Epithelial cell of alveolus of lung (primary cell): ENCODE data around the gene HPD. TPM values are rescaled to one million over a fixed set of nuclear protein-coding genes. Genes with fewer than 3 reads are reported as not detected.

ENCODE experiments used
- total RNA-seq: library from RNA; depleted of rRNA; stranded (reverse); fragments of >200 nt; gene quantifications from 2 replicates; pipeline ENCODE4 v1.2.1, GENCODE V29; 2015

Gene HPD
- total RNA-seq, result 0.52 and 1.5 TPM in 2 replicates

GRCh38 chr12:121858662-121859572 is at the start of gene HPD:
Gene HPD, minus strand, starts transcription at chr12:121858859. Its CDS starts 36 bp downstream, at chr12:121858823.

GRCh38 chr12:121888478-121889273 is 30.0 kb upstream of the HPD start, which contains the start of gene PSMD9:
Gene PSMD9, plus strand, starts transcription at chr12:121888790. Its CDS starts 67 bp downstream, at chr12:121888857.

GRCh38 chr12:121803861-121804416 is 54.7 kb downstream of the HPD start, which contains the start of gene SETD1B:
Gene SETD1B, plus strand, starts transcription at chr12:121804009. Its CDS starts 729 bp downstream, at chr12:121804738.

GRCh38 chr12:121793440-121793837 is 65.2 kb downstream of the HPD start, which contains the start of gene RHOF:
Gene RHOF, minus strand, starts transcription at chr12:121793688. Its CDS starts 55 bp downstream, at chr12:121793633.

Other genes with a start within 250 kb of the HPD start
- 7.7 and 11.4 TPM in 2 replicates for gene ORAI1, start 232.3 kb downstream of the HPD start, total RNA-seq
- under 0.01 and 1.6 TPM in 2 replicates for gene MORN3, start 189.2 kb downstream of the HPD start, total RNA-seq
- gene TMEM120B, start 146.1 kb downstream of the HPD start, total RNA-seq, result 10.7 and 12.7 TPM in 2 replicates
- gene RHOF, start 65.2 kb downstream of the HPD start, total RNA-seq, result 22.0 and 23.4 TPM in 2 replicates
- gene SETD1B, start 54.9 kb downstream of the HPD start, total RNA-seq, result 3.9 and 9.8 TPM in 2 replicates
- gene PSMD9, start 29.9 kb upstream of the HPD start, total RNA-seq, result 62.1 and 76.0 TPM in 2 replicates
- gene CFAP251, start 59.7 kb upstream of the HPD start, total RNA-seq, result 0.72 and 2.3 TPM in 2 replicates
- gene BCL7A, start 163.0 kb upstream of the HPD start, total RNA-seq, result 3.4 and 7.2 TPM in 2 replicates
- 13.2 and 16.2 TPM in 2 replicates for gene MLXIP, start 219.9 kb upstream of the HPD start, total RNA-seq